VCaP (cell line): ENCODE results near the gene POLR2E.

ENCODE experiments used
- H3K27ac ChIP-seq: fragments of 450-650 bp; 2 replicates; pipeline ENCODE4 v1.5.1; 2017
- CTCF ChIP-seq: fragments of 450-650 bp; conservative IDR thresholded peaks from 2 replicates; pipeline ENCODE4 v1.5.1; 2017; ENCODE audit warnings: mild to moderate bottlenecking, moderate library complexity

The POLR2E gene

DNA sequence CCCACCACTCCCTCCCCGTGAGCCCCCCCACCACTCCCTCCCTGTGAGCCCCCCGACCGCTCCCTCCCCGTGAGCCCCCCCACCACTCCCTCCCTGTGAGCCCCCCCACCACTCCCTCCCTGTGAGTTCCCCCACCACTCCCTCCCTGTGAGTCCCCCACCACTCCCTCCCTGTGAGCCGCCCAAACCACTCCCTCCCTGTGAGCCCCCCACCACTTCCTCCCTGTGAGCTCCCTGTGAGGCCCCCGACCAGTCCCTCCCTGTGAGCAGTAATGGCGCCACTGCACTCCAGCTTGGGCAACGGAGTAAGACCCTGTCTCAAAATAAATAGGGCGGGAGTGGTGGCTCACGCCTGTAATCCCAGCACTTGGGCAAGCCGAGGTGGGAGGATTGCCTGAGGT is 45.4 kb downstream of the POLR2E start:
- TF ChIP-seq CTCF: no peak

DNA sequence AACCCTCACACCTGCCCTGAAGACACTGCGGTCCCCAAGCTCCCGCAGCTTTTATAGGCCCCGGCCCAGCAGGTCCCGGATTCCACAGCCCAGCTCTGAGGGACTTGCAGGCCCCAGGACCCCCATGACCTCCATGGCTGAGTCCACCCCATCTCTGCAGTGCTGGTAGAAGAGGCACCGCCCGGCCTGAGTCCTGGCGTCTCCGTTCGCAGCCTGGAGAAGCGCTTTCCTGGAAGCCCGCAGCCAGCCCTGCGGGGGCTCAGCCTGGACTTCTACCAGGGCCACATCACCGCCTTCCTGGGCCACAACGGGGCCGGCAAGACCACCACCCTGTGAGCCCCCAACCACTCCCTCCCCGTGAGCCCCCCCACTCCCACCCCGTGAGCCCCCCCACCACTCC is 46.1 kb downstream of the POLR2E start:
- no peak for TF ChIP-seq CTCF
- H3K27ac ChIP-seq: no peak overlapping the region

More for the DNA sequence above, 45.4 kb downstream of the POLR2E start:
- no peak overlapping the region for H3K27ac ChIP-seq

DNA sequence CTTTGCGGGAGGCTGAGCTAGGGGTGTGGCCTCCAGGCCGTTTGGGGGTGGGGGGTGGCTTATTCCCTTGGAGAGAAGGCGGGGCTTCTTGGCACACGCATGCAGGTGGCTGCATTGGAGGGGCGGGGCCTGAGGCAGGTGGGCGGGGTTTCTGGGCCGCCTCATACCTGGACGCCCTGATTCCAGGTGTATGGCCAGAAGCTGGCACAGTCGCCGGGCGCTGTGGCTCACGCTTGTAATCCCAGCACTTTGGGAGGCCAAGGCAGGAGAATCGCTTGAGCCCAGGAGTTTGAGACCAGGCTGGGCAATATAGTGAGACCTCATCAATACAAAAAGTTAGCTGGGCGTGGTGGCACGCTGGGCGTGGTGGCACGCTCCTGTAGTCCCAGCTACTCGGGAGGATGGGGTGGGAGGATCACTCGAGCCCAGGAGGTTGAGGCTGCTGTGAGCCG is 47.5 kb downstream of the POLR2E start:
- H3K27ac ChIP-seq: no peak overlapping the region
- TF ChIP-seq CTCF: no peak

GRCh38 chr19:1046836-1047695 is 48.1 kb downstream of the POLR2E start:
- no peak overlapping the region for H3K27ac ChIP-seq
- no peak for TF ChIP-seq CTCF

GRCh38 chr19:1046117-1046626 is 49.0 kb downstream of the POLR2E start:
- H3K27ac ChIP-seq: no peak overlapping the region
- TF ChIP-seq CTCF: no peak

DNA sequence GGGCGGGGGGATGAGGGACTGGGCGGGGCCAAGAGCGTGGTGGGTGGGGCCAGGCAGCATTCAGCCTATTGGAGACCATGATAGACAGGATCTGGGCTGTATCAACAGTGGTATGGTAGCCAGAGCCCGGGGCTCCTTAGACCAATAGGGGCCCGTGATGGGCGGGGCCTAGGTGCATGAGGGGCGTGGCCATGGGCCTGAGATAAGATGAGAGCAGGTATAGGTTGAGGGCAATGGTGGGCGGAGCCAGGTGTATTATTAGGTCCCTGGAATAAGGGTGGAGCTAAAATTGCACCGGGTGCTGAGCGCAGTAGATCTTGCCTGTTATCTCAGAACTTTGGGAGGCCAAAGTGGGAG is 50.0 kb downstream of the POLR2E start:
- no peak overlapping the region for H3K27ac ChIP-seq
- TF ChIP-seq CTCF: no peak

- no peak; the same call in 1 of the 2 replicates for TF ChIP-seq CTCF
Measured at GRCh38 chr19:1042689-1043511, 52.3 kb downstream of the POLR2E start.

More at GRCh38 chr19:1042689-1043511, 52.3 kb downstream of the POLR2E start:
- H3K27ac ChIP-seq: peak overlapping the region; percentile 72
